Coronary artery (tissue), 2 donors: ENCODE data around the gene LRRC18.

Source experiments
- DNase-seq: peaks from one replicate; pipeline ENCODE4 v3.0.0-alpha.2; 2017; ENCODE audit warnings: low spot score
- H3K27ac ChIP-seq, 2 donors: fragments of 200-600 bp; sonication (generic); one replicate each; pipeline ENCODE4 v1.5.1; 2016 to 2019
- H3K4me3 ChIP-seq: fragments of 200-600 bp; sonication (generic); 2 replicates; pipeline ENCODE4 v1.5.1; 2016; ENCODE audit warnings: mild to moderate bottlenecking, moderate library complexity
- TF ChIP-seq, protein P1 (sequence below): fragments of 200-600 bp; sonication (generic); IDR thresholded peaks from one replicate; pipeline ENCODE4 v1.5.1; 2019; ENCODE audit warnings: antibody characterized with exemption

Gene LRRC18

GRCh38 chr10:48910548-48910947, 29.1 kb downstream of the LRRC18 start:
- Histone ChIP-seq H3K27ac (no peak overlapping the region), H3K4me3 (no peak overlapping the region)
- TF ChIP-seq, protein P1, sequence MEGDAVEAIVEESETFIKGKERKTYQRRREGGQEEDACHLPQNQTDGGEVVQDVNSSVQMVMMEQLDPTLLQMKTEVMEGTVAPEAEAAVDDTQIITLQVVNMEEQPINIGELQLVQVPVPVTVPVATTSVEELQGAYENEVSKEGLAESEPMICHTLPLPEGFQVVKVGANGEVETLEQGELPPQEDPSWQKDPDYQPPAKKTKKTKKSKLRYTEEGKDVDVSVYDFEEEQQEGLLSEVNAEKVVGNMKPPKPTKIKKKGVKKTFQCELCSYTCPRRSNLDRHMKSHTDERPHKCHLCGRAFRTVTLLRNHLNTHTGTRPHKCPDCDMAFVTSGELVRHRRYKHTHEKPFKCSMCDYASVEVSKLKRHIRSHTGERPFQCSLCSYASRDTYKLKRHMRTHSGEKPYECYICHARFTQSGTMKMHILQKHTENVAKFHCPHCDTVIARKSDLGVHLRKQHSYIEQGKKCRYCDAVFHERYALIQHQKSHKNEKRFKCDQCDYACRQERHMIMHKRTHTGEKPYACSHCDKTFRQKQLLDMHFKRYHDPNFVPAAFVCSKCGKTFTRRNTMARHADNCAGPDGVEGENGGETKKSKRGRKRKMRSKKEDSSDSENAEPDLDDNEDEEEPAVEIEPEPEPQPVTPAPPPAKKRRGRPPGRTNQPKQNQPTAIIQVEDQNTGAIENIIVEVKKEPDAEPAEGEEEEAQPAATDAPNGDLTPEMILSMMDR = no peak
- no peak for DNase-seq

DNA sequence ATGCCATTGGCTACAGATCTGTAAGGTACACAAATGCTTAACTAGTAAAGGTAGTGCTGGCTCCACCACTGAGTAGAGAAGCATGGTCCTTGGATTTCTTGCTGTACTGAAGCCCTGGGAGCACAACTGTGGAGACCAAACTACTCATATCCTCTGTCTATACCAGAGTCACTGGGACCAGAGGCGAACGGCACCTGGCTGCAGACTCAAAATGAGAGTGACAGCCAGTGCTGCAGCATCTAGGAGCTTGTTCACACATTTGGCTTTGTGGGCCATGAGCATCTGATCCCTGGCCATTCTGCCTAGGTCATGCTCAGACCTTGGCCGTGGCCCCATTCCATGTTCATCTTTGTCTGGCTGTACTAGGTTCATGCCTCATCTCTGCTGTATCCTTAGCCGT, 31.9 kb downstream of the LRRC18 start:
- DNase-seq = no peak
- TF ChIP-seq, protein P1 = no peak
- H3K4me3 ChIP-seq = no peak overlapping the region
- H3K27ac ChIP-seq = no peak overlapping the region

DNA sequence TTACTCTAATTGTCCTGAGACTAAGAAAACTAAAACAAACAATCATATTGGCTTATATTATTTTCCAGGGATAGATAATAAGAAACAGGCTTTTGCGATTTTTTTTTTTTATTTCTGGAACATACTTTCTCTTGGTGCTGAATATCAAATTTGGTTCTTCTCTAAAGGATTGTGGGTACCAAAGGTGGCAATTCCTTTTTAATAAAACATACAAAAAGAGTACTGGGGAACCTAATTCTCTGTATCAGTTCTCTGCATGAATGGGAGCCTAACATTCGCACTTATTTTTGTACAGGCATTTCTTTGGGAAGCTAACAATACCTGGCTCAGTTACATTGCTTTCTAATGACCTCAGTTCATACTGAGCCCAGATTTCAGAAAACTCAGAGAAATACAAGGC, 32.8 kb downstream of the LRRC18 start:
- H3K4me3 ChIP-seq = no peak overlapping the region
- TF ChIP-seq, protein P1 = no peak
- H3K27ac ChIP-seq = no peak overlapping the region
- no peak for DNase-seq

- Histone ChIP-seq H3K27ac (no peak overlapping the region), H3K4me3 (no peak overlapping the region)
- TF ChIP-seq, protein P1 = no peak
- DNase-seq = no peak
These were observed 34.3 kb downstream of the LRRC18 start for GRCh38 chr10:48905311-48905710.

DNA sequence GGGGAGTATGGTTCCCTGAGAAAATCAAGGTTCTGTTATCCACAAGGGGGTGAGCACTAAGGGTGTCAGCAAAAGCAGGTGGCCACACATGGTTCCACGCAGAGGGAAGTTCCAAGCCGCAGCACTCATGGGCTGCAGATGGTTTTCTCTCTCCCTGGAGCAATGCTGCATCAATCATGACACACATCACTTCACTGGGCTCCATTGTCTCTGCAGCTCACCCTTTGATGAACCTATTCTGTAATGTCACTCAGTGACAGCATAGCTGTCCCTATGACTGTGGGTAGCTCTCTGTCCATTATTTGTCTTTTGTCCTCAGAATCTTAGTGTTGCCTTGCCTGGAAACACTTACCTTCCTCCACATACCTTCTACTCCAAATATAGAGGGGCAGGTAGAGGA, 34.8 kb downstream of the LRRC18 start:
- H3K27ac ChIP-seq = no peak overlapping the region
- DNase-seq = no peak
- TF ChIP-seq, protein P1 = no peak
- no peak overlapping the region for H3K4me3 ChIP-seq

DNA sequence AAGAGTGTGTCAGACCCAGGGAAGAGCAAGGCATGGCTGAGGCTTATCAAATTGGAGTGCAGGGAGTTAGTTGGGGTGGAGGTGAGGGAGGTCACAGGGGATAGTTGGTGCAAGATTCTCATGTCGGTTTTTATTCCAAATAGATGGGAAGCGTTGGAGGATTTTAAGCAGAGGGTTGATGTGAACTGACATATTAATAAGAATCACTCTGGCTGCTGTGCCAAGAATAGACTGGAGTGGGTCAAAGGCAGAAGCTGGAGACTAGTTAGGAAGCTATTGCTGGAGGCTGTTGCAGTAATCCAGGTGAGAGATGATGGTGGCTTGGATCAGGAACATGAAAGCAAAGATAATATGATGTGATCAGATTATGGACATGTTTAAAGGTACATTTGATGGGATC, 36.5 kb downstream of the LRRC18 start:
- H3K27ac ChIP-seq = no peak overlapping the region
- TF ChIP-seq, protein P1 = no peak
- no peak for DNase-seq
- no peak overlapping the region for H3K4me3 ChIP-seq

GRCh38 chr10:48902096-48902495, 37.5 kb downstream of the LRRC18 start:
- DNase-seq = no peak
- H3K27ac ChIP-seq = no peak overlapping the region
- TF ChIP-seq, protein P1 = no peak
- no peak overlapping the region for H3K4me3 ChIP-seq
